H1 (cell line): ENCODE measurements around the gene AHSP.

Source experiments
- CTCF ChIP-seq, 3 experiments: IDR thresholded peaks; 1 replicate in 2 of 3; 2 replicates in 1 of 3; pipeline versions ENCODE4 v1.5.1 to v1.6.1; 2011; ENCODE audit warnings: low read length in 3 of 3, mild to moderate bottlenecking in 3 of 3, inconsistent platforms in 2 of 3, low read depth in 1 of 3, moderate library complexity in 1 of 3; ENCODE audit not compliant: insufficient read depth in 1 of 3; ENCODE audit errors: control extremely low read depth in 1 of 3
- EZH2 ChIP-seq: fragments of 200-600 bp; sonication (generic); IDR thresholded peaks from 2 replicates; pipeline ENCODE4 v1.7.1; 2012; ENCODE audit warnings: low read depth, mild to moderate bottlenecking, moderate library complexity, low read length, inconsistent platforms; ENCODE audit not compliant: severe bottlenecking
- JUND ChIP-seq: IDR thresholded peaks from 2 replicates; pipeline ENCODE4 v1.6.1; 2011; ENCODE audit warnings: mild to moderate bottlenecking, improper control_type of control experiment, low read length
- POLR2A ChIP-seq, 2 experiments: IDR thresholded peaks; 1 replicate in 1 of 2; 2 replicates in 1 of 2; pipeline ENCODE4 v1.6.1; 2011; ENCODE audit warnings: low read depth in 2 of 2, low read length in 2 of 2, mild to moderate bottlenecking in 2 of 2; ENCODE audit errors: control extremely low read depth in 1 of 2
- POLR2AphosphoS5 ChIP-seq: IDR thresholded peaks from 2 replicates; pipeline ENCODE4 v1.6.1; 2011; ENCODE audit warnings: low read depth, low read length
- SIN3A ChIP-seq, 2 experiments: IDR thresholded peaks in 1 of 2; conservative IDR thresholded peaks in 1 of 2; 2 replicates each; pipeline ENCODE4 v1.6.1; 2011 to 2012; ENCODE audit warnings: low read length in 2 of 2, improper control_type of control experiment in 1 of 2, low read depth in 1 of 2, mild to moderate bottlenecking in 1 of 2
- SP1 ChIP-seq: IDR thresholded peaks from 2 replicates; pipeline ENCODE4 v1.6.1; 2011; ENCODE audit warnings: low read depth, low read length
- ZNF274 ChIP-seq: IDR thresholded peaks from 2 replicates; pipeline ENCODE4 v1.7.0; 2012; ENCODE audit warnings: low read length, borderline replicate concordance; ENCODE audit errors: extremely low read depth

- TF ChIP-seq SP1 (no peak), POLR2AphosphoS5 (no peak), CTCF (IDR thresholded peaks at IDR 0.05; ENCODE audit: control extremely low read depth in 1 of 3, insufficient read depth in 1 of 3, low read depth in 1 of 3, low read length in 3 of 3) (no peak), ZNF274 (no peak), EZH2 (no peak), SIN3A (conservative IDR thresholded peaks at IDR 0.05 in 1 of 2, IDR thresholded peaks at IDR 0.05 in 1 of 2; ENCODE audit: low read depth in 1 of 2, low read length in 2 of 2) (no peak), POLR2A (IDR thresholded peaks at IDR 0.05; ENCODE audit: control extremely low read depth in 1 of 2, low read depth in 2 of 2, low read length in 2 of 2) (no peak), JUND (no peak)
These were observed 13.8 kb upstream of the AHSP start for GRCh38 chr16:31513884-31514283.
